GM18868 (cell line): ENCODE results near the gene NME7.
A peak's percentile ranks its signal among the peaks of the same experiment; 100 is the strongest.
"Not testable (repeated sequence)": the region's sequence is repeated elsewhere in the genome, so short reads cannot be mapped to it uniquely, and the experiment has no call there.

Experiments
- ATAC-seq: cut with Tn5 transposase; IDR thresholded peaks from one replicate; pipeline ENCODE4 v1.9.1; 2021; ENCODE audit warnings: mild to moderate bottlenecking, moderate library complexity; ENCODE audit not compliant: unreplicated experiment

NME7 gene

GRCh38 chr1:169345511-169345910 lies 22.1 kb downstream of the NME7 start:
- ATAC-seq = no peak

DNA sequence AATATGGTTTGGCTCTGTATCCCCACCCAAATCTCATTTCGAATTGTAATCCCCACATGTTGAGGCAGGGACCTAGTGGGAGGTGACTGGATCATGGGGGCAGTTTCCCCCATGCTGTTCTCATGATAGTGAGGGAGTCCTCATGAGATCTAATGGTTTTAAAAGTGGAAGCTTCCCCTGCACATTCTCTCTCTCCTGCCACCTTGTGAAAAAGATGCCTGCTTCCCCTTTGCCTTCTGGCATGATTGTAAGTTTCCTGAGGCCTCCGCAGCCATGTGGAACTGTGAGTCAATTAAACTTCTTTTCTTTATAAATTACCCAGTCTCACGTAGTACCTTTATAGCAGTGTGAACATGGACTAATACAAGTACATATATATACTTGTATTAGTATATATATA lies 25.5 kb downstream of the NME7 start:
- ATAC-seq = not testable (repeated sequence)

DNA sequence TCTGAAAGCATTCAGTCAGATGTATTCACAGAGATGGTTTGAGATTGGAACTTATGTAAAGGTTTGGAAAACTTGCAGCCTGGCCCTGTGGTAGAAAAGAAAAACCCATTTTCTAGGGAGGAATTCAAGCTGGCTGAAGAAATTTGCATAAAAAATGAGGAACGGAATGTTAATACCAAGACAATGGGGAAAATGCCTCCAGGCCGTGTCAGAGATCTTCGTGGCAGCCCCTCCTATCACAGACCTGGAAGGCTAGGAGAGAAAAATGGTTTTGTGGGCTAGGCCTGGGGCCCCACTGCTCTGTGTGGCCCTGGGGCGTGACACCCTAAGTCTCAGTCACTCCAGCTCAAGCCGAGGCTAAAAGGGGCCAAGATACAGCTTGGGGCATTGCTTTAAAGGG lies 26.7 kb downstream of the NME7 start:
- ATAC-seq = no peak

GRCh38 chr1:169339773-169340172 lies 27.8 kb downstream of the NME7 start:
- ATAC-seq = no peak

DNA sequence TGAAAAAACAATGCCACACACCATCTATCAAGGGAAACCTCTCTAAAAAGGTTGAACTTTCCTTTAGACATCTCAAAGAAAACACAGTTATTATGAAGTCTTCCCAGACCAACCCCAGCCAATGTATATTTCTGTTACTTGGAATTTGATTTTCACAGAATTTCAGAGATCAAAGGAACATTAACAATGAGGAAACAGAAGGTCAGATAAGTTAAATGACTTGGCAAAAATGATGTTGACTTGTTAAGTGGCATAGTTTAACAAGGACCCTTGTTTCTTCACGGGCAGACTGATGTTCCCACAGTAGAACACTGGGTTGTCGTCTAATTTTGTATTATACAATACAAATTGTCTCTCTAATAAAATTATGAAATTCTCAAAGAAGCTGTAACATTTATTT lies 29.0 kb downstream of the NME7 start:
- no peak for ATAC-seq

- ATAC-seq = not testable (repeated sequence)
These were observed 30.5 kb downstream of the NME7 start for GRCh38 chr1:169336947-169337715.

GRCh38 chr1:169334727-169335126 lies 32.9 kb downstream of the NME7 start:
- ATAC-seq = not testable (repeated sequence)

DNA sequence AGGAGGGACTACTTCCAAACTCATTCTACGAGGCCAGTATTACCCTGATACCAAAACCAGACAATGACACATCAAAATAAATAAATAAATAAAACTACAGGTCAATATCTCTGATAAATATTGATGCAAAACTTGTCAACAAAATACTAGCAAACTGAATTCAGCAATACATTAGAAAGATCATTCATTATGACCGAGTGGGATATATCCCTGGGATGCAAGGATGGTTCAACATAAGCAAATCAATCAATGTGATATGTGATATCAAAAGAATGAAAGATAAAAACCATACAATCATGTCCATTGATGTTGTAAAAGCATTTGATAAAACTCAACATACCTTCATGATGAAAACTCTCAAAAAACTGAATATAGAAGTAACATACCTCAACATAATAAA lies 36.7 kb downstream of the NME7 start:
- no peak for ATAC-seq

GRCh38 chr1:169329383-169329782 lies 38.2 kb downstream of the NME7 start:
- ATAC-seq = no peak

- ATAC-seq = no peak
These were observed 39.7 kb downstream of the NME7 start for GRCh38 chr1:169327875-169328274.

DNA sequence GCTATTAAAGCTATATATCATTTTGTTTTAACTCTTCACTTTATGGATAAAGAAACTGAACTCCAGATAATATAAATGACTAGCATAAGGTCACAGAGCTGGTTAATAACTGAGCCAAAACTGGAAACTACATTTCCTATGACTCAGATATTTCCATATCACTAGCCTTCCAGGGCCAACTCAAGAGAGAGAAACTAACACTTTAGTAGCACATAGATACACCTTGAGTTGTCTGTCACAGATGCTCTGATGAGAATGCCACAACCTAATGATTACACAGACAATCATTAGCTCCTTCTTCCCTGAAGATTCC lies 40.7 kb downstream of the NME7 start:
- ATAC-seq = peak; percentile 83

DNA sequence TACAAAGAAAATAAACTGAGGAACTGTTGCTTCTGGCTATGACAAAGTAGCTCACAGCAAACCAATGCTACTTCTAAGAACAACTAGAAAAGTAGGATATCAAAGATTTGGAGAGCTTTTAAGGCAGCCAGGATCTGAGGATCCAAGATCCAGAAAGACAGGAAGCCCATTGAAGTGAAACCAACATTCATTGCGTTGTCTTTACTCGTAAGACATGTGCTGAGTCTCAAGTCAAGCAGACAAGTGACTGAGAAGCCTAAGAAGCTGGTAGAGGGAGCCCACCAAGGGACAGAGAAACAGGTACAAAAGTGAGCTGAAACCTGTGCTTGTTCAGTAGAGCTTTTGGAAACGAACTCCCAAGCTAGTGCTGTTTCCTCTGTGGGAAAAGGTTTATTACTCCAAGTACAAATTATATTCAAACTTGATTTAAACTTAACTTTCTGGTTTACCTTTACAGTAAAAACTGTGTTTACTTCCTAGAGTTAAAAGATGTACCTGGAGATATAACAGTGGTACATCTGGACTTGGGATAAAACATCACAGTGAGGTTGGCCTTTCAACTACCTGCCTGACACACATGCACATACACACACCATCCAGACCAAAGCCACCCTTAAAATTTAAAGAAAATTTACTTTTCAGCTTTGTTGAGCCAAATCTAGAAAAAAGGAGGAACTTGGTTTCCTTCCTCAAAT lies 41.2 kb downstream of the NME7 start:
- ATAC-seq = peak; percentile 16

DNA sequence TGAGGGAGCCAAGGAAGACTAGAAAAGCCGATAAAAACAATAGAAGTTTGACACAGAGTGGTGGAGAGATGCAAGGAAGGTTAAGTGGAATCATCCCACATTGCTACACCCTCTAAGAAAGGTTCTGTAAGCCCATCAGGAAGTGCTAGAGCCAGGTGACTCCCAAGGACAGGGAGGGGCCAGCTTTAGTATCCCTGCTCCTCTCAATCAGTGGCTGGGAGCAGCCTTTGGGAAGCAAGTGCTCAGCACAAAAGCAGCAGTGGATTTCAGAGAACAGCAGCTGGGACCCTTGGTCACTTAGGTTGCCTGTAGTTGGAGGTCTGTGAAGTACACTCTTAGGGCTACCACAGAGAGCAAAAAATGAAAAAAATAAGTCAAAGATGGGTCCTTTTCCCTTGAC lies 42.5 kb downstream of the NME7 start:
- no peak for ATAC-seq

GRCh38 chr1:169322138-169322537 lies 45.5 kb downstream of the NME7 start:
- ATAC-seq = no peak

DNA sequence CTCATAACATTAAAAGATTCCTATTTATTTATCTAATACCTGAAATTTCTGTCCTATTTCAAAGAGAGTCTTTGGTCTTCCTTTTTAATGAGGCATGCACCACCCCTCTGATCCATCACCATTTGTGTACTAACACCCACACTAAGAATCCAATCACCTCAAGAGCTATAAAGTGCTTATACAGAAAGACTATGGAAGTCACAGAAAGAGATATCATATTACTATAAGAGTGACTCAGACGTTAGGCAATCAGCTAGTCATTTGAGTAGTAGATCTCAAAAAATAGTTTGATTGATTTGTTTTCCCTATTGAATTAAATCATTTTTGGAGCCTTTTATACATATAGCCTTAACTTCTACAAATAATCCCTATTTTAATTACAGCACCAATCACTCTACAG lies 46.1 kb downstream of the NME7 start:
- ATAC-seq = no peak

- ATAC-seq = no peak
These were observed 48.9 kb downstream of the NME7 start for GRCh38 chr1:169318536-169319244.

DNA sequence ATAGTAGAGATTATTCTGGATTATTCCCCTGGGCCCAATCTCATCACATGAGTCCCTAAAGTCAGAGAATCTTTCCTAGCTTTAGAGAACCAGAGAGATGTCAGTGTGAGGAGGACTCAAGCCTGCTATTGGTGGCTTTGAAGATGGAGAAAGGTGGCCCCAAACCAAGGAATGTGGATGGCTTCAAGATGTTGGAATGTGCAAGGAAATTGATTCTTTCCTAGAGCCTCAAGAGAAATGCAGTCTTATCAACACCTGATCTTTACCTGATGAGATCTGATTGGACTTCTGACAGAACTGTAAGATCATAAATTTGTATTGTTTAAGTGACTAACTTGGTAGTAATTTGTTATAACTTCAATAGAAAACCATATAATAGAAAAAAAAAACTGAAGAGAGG lies 51.0 kb downstream of the NME7 start:
- no peak for ATAC-seq

- ATAC-seq = peak; percentile 64
These were observed 55.3 kb downstream of the NME7 start for GRCh38 chr1:169312084-169312954.

DNA sequence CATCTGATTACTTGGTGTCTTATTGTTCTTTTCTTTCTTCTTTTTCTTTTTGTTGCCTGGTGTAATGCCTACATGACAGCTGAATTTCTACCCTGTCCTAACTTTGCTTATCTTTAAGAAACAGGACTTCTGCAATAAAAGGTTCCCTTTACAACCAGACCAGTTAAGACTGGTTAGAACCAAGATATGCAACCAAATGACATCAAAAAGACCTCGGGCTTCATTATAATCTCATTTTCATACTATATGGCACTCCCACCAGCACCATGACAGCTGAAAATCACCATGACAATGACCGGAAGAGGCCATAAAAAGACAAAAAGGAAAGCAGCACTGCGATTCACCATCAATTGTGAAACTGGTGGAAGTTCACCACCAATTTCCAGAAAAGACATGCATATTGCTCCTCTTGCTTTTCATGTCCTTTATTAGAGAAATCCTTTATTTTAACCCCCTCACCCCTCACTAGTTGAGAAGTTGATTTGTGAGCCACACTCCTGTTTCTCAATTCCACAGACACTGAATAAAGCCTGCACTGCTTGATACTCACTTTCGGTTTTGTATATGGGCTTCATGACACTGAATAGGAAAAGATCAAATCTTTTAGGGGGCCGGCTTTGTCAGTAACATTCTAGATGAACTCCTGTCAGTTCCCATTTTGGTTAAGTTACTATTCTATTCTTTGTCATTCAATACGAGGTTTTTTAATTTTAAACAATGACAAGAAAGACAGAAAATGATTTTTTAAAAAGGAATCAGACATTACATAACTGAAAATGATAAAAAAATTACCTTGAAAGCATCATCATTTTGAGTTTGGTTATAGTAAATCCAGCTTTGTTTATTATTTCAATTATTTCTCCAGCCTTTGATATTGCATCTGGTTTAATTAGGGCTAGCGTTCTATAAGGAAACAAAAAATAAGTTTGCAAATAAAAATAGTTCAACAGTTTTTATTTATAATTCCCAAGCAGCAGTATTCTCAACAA lies 58.1 kb downstream of the NME7 start:
- ATAC-seq = peak; percentile 65
